Thyroid gland (tissue), 4 donors: ENCODE data around the gene DICER1.

Experiments
- POLR2A ChIP-seq, 2 donors: fragments of 450-650 bp; IDR thresholded peaks; one replicate each; pipeline ENCODE4 v1.6.1; 2017; ENCODE audit warnings: antibody characterized with exemption in 2 of 2, mild to moderate bottlenecking in 2 of 2, moderate library complexity in 1 of 2
- TF ChIP-seq, protein P1 (sequence below), 6 experiments: fragments of 200-600 bp in 3 of 6; fragments of 450-650 bp in 3 of 6; sonication (generic) in 3 of 6; IDR thresholded peaks; one replicate each; pipeline ENCODE4 v1.5.1; 2016 to 2019; ENCODE audit warnings: antibody characterized with exemption in 6 of 6, mild to moderate bottlenecking in 2 of 6, inconsistent platforms in 1 of 6, moderate library complexity in 1 of 6

DNA sequence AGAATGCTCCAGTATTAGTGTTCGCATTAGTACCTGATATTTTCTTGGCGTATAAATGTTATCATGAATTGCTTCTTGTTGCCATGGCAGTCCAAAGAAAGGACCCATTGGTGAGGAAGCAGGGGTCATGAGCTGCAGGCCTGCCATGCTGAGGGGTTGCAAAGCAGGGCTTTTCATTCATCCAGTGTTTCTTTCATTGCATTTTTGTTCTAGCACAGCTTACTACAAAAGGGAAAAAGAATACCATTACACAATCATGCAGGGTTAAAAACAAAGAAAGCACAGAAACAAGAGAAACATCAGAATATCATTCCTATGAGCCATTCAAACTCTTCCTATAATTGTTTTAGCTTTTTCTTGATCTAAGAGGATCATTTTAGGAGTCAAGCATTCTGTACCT lies 24.0 kb downstream of the DICER1 start:
- TF ChIP-seq, protein P1, sequence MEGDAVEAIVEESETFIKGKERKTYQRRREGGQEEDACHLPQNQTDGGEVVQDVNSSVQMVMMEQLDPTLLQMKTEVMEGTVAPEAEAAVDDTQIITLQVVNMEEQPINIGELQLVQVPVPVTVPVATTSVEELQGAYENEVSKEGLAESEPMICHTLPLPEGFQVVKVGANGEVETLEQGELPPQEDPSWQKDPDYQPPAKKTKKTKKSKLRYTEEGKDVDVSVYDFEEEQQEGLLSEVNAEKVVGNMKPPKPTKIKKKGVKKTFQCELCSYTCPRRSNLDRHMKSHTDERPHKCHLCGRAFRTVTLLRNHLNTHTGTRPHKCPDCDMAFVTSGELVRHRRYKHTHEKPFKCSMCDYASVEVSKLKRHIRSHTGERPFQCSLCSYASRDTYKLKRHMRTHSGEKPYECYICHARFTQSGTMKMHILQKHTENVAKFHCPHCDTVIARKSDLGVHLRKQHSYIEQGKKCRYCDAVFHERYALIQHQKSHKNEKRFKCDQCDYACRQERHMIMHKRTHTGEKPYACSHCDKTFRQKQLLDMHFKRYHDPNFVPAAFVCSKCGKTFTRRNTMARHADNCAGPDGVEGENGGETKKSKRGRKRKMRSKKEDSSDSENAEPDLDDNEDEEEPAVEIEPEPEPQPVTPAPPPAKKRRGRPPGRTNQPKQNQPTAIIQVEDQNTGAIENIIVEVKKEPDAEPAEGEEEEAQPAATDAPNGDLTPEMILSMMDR (IDR thresholded peaks at IDR 0.05), result no peak
- TF ChIP-seq POLR2A (IDR thresholded peaks at IDR 0.05), result no peak
